CD4-positive, alpha-beta T cell (primary cell): Measurements from ENCODE around the gene GEMIN4. TPM values are rescaled to one million over a fixed set of nuclear protein-coding genes. Genes with fewer than 3 reads are reported as not detected.
"Not testable (repeated sequence)": the region's sequence is repeated elsewhere in the genome, so short reads cannot be mapped to it uniquely, and the experiment has no call there.

ENCODE experiments used
- ATAC-seq: fragments of 200-7000 bp; cut with Tn5 transposase; one replicate; pipeline ENCODE4 v1.10.0; 2022; ENCODE audit warnings: mild to moderate bottlenecking; ENCODE audit not compliant: poor library complexity
- CTCF ChIA-PET: fragments of 350-600 bp; sonication (Branson Sonifier 250); formaldehyde crosslinking; loops from one replicate; lab custom pipeline; 2021; ENCODE audit warnings: antibody characterized with exemption, inconsistent platforms; lab: Charles Lee
- POLR2A ChIA-PET: fragments of 350-600 bp; sonication (Branson Sonifier 250); formaldehyde crosslinking; loops from one replicate; lab custom pipeline; 2021; ENCODE audit warnings: antibody characterized with exemption, inconsistent platforms; lab: Charles Lee
- DNase-seq, 14 experiments: peaks; one replicate each; pipeline ENCODE4 v3.0.0-alpha.2; 2013 to 2020; ENCODE audit warnings: mixed read lengths in 2 of 14
- H3K27ac ChIP-seq, 2 donors: one replicate each; pipeline versions ENCODE4 v1.5.1 to v1.7.0; 2013; ENCODE audit warnings: low read length in 2 of 2, low read depth in 1 of 2, mild to moderate bottlenecking in 1 of 2
- H3K27me3 ChIP-seq, 2 experiments: 1 replicate in 1 of 2; 2 replicates in 1 of 2; pipeline versions ENCODE4 v1.6.1 to v1.7.0; 2013; ENCODE audit warnings: low read length in 2 of 2, control low read depth in 1 of 2, mild to moderate bottlenecking in 1 of 2, moderate library complexity in 1 of 2; ENCODE audit not compliant: insufficient read depth in 2 of 2, control insufficient read depth in 1 of 2
- H3K36me3 ChIP-seq: one replicate; pipeline ENCODE4 v1.6.1; 2013; ENCODE audit warnings: low read length, control low read depth; ENCODE audit not compliant: insufficient read depth
- H3K4me1 ChIP-seq: one replicate; pipeline ENCODE4 v1.6.1; 2013; ENCODE audit warnings: low read length, control low read depth; ENCODE audit not compliant: insufficient read depth
- H3K4me3 ChIP-seq: one replicate; pipeline ENCODE4 v1.5.1; 2013; ENCODE audit warnings: mild to moderate bottlenecking, low read length, moderate library complexity
- H3K9me3 ChIP-seq, 2 experiments: 1 replicate in 1 of 2; 2 replicates in 1 of 2; pipeline versions ENCODE4 v1.6.1 to v1.7.0; 2013; ENCODE audit warnings: low read length in 2 of 2, mild to moderate bottlenecking in 2 of 2, control low read depth in 1 of 2, moderate library complexity in 1 of 2; ENCODE audit not compliant: control insufficient read depth in 1 of 2, insufficient read depth in 1 of 2
- H3K27ac Mint-ChIP-seq: one replicate; pipeline ENCODE4 v1.8.0; 2020; ENCODE audit warnings: mixed read lengths
- H3K27me3 Mint-ChIP-seq: one replicate; pipeline ENCODE4 v1.8.0; 2021; ENCODE audit warnings: mixed read lengths
- H3K36me3 Mint-ChIP-seq: one replicate; pipeline ENCODE4 v1.8.0; 2021; ENCODE audit warnings: low read depth, mixed read lengths
- H3K4me1 Mint-ChIP-seq: one replicate; pipeline ENCODE4 v1.8.0; 2021; ENCODE audit warnings: low read depth, mixed read lengths
- H3K4me3 Mint-ChIP-seq: one replicate; pipeline ENCODE4 v1.8.0; 2020; ENCODE audit warnings: mild to moderate bottlenecking, mixed read lengths
- H3K9me3 Mint-ChIP-seq: one replicate; pipeline ENCODE4 v1.8.0; 2020; ENCODE audit warnings: mixed read lengths
- intact Hi-C, 2 experiments: fragments of 100-400 bp; cut with DNase I in 1 of 2; cut with micrococcal nuclease in 1 of 2; formaldehyde crosslinking; loops; one replicate each; pipeline versions ENCODE4 v1.15.1 to v1.9.0; 2023 to 2025; cut with DNase I, micrococcal nuclease
- total RNA-seq, 174 experiments: library from RNA in 2 of 174; stranded (reverse) in 2 of 174; gene quantifications; one replicate each; pipeline ENCODE4 v1.2.3 and lab custom pipeline; 2021 to 2026
- TF ChIP-seq, protein P1 (sequence below): fragments of 200-600 bp; IDR thresholded peaks from one replicate; pipeline ENCODE4 v1.8.0; 2022; ENCODE audit warnings: antibody characterized with exemption, mild to moderate bottlenecking

GEMIN4 gene
- total RNA-seq, 2 experiments from 2014 or later: 16.0 to 18.0 TPM

GRCh38 chr17:750431-751037 is 1.5 kb downstream of the GEMIN4 start:
- ChIA-PET POLR2A (interaction anchor here (0.5 to 3.5 kb wide), 3 partner anchors 31 to 340 kb away, joined by 3 to 49 read pairs (median 4); partner anchors contain the start of genes GLOD4 and MRM3), CTCF (interaction anchor here (1.0 kb wide), 1 partner anchor 246 kb away, joined by 3 read pairs; the partner anchor contains the start of gene TIMM22)
- Mint-ChIP-seq H3K4me3 (peak overlapping the region; percentile 98), H3K9me3 (no peaks in the 10 kb centered on the region), H3K27ac (peak overlapping the region; percentile 83), H3K27me3 (no peaks in the 10 kb centered on the region), H3K4me1 (peaks cover 44% of the 10 kb centered on the region), H3K36me3 (peaks cover 30% of the 10 kb centered on the region)
- intact Hi-C loops: loop anchor here in 1 of 2 experiments (2.0 kb wide), 2 partner anchors 18 to 36 kb away; partner anchors contain the start of genes TLCD3A and VPS53
- Histone ChIP-seq H3K4me3 (peak overlapping the region; percentile 59), H3K9me3 (no peaks in the 10 kb centered on the region), H3K36me3 (peaks cover 28% of the 10 kb centered on the region), H3K27me3 (no peaks in the 10 kb centered on the region), H3K4me1 (peaks cover 29% of the 10 kb centered on the region), H3K27ac (no peak overlapping the region)
- ATAC-seq (no peak), DNase-seq (no peak)
- TF ChIP-seq, protein P1, sequence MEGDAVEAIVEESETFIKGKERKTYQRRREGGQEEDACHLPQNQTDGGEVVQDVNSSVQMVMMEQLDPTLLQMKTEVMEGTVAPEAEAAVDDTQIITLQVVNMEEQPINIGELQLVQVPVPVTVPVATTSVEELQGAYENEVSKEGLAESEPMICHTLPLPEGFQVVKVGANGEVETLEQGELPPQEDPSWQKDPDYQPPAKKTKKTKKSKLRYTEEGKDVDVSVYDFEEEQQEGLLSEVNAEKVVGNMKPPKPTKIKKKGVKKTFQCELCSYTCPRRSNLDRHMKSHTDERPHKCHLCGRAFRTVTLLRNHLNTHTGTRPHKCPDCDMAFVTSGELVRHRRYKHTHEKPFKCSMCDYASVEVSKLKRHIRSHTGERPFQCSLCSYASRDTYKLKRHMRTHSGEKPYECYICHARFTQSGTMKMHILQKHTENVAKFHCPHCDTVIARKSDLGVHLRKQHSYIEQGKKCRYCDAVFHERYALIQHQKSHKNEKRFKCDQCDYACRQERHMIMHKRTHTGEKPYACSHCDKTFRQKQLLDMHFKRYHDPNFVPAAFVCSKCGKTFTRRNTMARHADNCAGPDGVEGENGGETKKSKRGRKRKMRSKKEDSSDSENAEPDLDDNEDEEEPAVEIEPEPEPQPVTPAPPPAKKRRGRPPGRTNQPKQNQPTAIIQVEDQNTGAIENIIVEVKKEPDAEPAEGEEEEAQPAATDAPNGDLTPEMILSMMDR: no peak

- intact Hi-C loops, H3K9me3 ChIP-seq, H3K27ac ChIP-seq, H3K9me3 Mint-ChIP-seq, ATAC-seq, H3K27me3 Mint-ChIP-seq, H3K27me3 ChIP-seq, DNase-seq, H3K4me3 ChIP-seq, POLR2A ChIA-PET, CTCF ChIA-PET: not testable (repeated sequence)
- peaks cover 44% of the 10 kb centered on the region for H3K4me1 Mint-ChIP-seq
- peaks cover 29% of the 10 kb centered on the region for H3K4me1 ChIP-seq
- H3K36me3 ChIP-seq: peaks cover 39% of the 10 kb centered on the region
- peak overlapping the region; percentile 54 for H3K4me3 Mint-ChIP-seq
- peaks cover 36% of the 10 kb centered on the region for H3K36me3 Mint-ChIP-seq
- H3K27ac Mint-ChIP-seq: peak overlapping the region; percentile 30
Observed at GRCh38 chr17:749359-749758, 2.7 kb downstream of the GEMIN4 start.

GRCh38 chr17:748604-749003 is 3.5 kb downstream of the GEMIN4 start:
- peaks cover 44% of the 10 kb centered on the region for H3K4me1 Mint-ChIP-seq
- H3K27ac Mint-ChIP-seq: not testable (repeated sequence)

GRCh38 chr17:746783-747629 is 5.1 kb downstream of the GEMIN4 start:
- H3K27ac ChIP-seq: no peak overlapping the region
- peaks cover 23% of the 10 kb centered on the region for H3K4me1 ChIP-seq
- ChIA-PET CTCF (no interaction called here), POLR2A (no interaction called here)
- H3K27me3 ChIP-seq: no peaks in the 10 kb centered on the region
- ATAC-seq (no peak), DNase-seq (no peak)
- no peak overlapping the region for H3K4me3 Mint-ChIP-seq
- H3K9me3 Mint-ChIP-seq: no peaks in the 10 kb centered on the region
- no peak overlapping the region for H3K27ac Mint-ChIP-seq
- H3K9me3 ChIP-seq: no peaks in the 10 kb centered on the region
- peaks cover 34% of the 10 kb centered on the region for H3K36me3 Mint-ChIP-seq
- TF ChIP-seq, protein P1: no peak
- H3K4me3 ChIP-seq: no peak overlapping the region
- peaks cover 35% of the 10 kb centered on the region for H3K4me1 Mint-ChIP-seq
- no peaks in the 10 kb centered on the region for H3K27me3 Mint-ChIP-seq
- intact Hi-C loops: no loop called here
- peaks cover 52% of the 10 kb centered on the region for H3K36me3 ChIP-seq

More at GRCh38 chr17:748604-749003, 3.5 kb downstream of the GEMIN4 start:
- intact Hi-C loops, H3K27ac ChIP-seq, H3K4me3 ChIP-seq, H3K9me3 Mint-ChIP-seq, H3K27me3 ChIP-seq, ATAC-seq, H3K9me3 ChIP-seq, H3K27me3 Mint-ChIP-seq, CTCF ChIA-PET, H3K4me3 Mint-ChIP-seq, DNase-seq, POLR2A ChIA-PET: not testable (repeated sequence)
- Histone ChIP-seq H3K4me1 (peaks cover 29% of the 10 kb centered on the region), H3K36me3 (peaks cover 46% of the 10 kb centered on the region)
- H3K36me3 Mint-ChIP-seq: peaks cover 39% of the 10 kb centered on the region
